SK-N-SH (cell line): ENCODE measurements around the gene OSBPL8. TPM values are rescaled to one million over a fixed set of nuclear protein-coding genes. Genes with fewer than 3 reads are reported as not detected.

Experiments used
- CTCF ChIA-PET: fragments of 300-600, 350-600 bp; formaldehyde crosslinking; extraction: SDS; loops from one replicate; lab custom pipeline; 2021; lab: Yijun Ruan, JAX
- POLR2A ChIA-PET: fragments of 350-600 bp; sonication (Branson Sonifier 250); formaldehyde crosslinking; extraction: SDS; loops from one replicate; lab custom pipeline; 2020; ENCODE audit warnings: antibody characterized with exemption, inconsistent platforms; lab: Yijun Ruan, JAX
- DNase-seq: peaks from one replicate; pipeline ENCODE4 v3.0.0; 2012
- H2AFZ ChIP-seq: fragments of 200-600 bp; sonication (generic); 2 replicates; pipeline ENCODE4 v1.8.1; 2016; ENCODE audit warnings: antibody characterized with exemption, mild to moderate bottlenecking, low read depth
- H3F3A ChIP-seq: fragments of 200-600 bp; sonication (generic); replicated peaks from 2 replicates; pipeline ENCODE3; 2016; ENCODE audit warnings: antibody characterized with exemption, mild to moderate bottlenecking; ENCODE audit not compliant: insufficient read depth
- H3K27ac ChIP-seq, 2 experiments: fragments of 200-500 bp in 1 of 2; fragments of 200-600 bp in 1 of 2; sonication (Bioruptor generic) in 1 of 2; sonication (generic), shearing (Covaris generic) in 1 of 2; 2 replicates each; pipeline versions ENCODE4 v1.5.1 to v1.6.1; 2014 to 2016; ENCODE audit warnings: low read depth in 2 of 2, inconsistent platforms in 1 of 2, low read length in 1 of 2, mild to moderate bottlenecking in 1 of 2, mixed read lengths in 1 of 2
- H3K27me3 ChIP-seq: fragments of 200-600 bp; sonication (generic), shearing (Covaris generic); 2 replicates; pipeline ENCODE4 v1.6.1; 2016; ENCODE audit warnings: mixed run types; ENCODE audit not compliant: insufficient read depth
- H3K36me3 ChIP-seq, 2 experiments: fragments of 200-500 bp in 1 of 2; fragments of 200-600 bp in 1 of 2; sonication (Bioruptor generic) in 1 of 2; sonication (generic) in 1 of 2; replicated peaks in 1 of 2; 2 replicates each; pipeline versions ENCODE3 to v1.5.1; 2014 to 2016; ENCODE audit warnings: low read length in 1 of 2, mild to moderate bottlenecking in 1 of 2; ENCODE audit not compliant: insufficient read depth in 2 of 2, control insufficient read depth in 1 of 2
- H3K4me1 ChIP-seq, 2 experiments: fragments of 200-500 bp in 1 of 2; fragments of 200-600 bp in 1 of 2; sonication (Bioruptor generic) in 1 of 2; sonication (generic), shearing (Covaris generic) in 1 of 2; 2 replicates each; pipeline versions ENCODE4 v1.5.1 to v1.6.1; 2014 to 2016; ENCODE audit warnings: low read depth in 1 of 2, low read length in 1 of 2, mixed run types in 1 of 2; ENCODE audit not compliant: insufficient read depth in 2 of 2, control insufficient read depth in 1 of 2
- H3K4me2 ChIP-seq: fragments of 200-600 bp; sonication (generic), shearing (Covaris generic); 2 replicates; pipeline ENCODE4 v1.6.1; 2017; ENCODE audit warnings: mixed run types
- H3K4me3 ChIP-seq, 2 experiments: fragments of 200-500 bp in 1 of 2; fragments of 200-600 bp in 1 of 2; sonication (Bioruptor generic) in 1 of 2; sonication (generic), shearing (Covaris generic) in 1 of 2; 2 replicates each; pipeline versions ENCODE4 v1.5.1 to v1.8.1; 2014 to 2016; ENCODE audit warnings: low read depth in 2 of 2, inconsistent platforms in 1 of 2, low read length in 1 of 2, mild to moderate bottlenecking in 1 of 2, mixed read lengths in 1 of 2, moderate library complexity in 1 of 2
- H3K79me2 ChIP-seq: fragments of 200-600 bp; sonication (generic); 2 replicates; pipeline ENCODE4 v1.8.1; 2017; ENCODE audit warnings: mild to moderate bottlenecking; ENCODE audit not compliant: insufficient read depth
- H3K9ac ChIP-seq: fragments of 200-600 bp; sonication (generic); 2 replicates; pipeline ENCODE4 v1.6.1; 2017; ENCODE audit warnings: mixed run types
- H3K9me2 ChIP-seq: fragments of 200-600 bp; sonication (generic); 2 replicates; pipeline ENCODE4 v1.6.1; 2017; ENCODE audit warnings: mixed run types
- H3K9me3 ChIP-seq: fragments of 200-600 bp; sonication (generic); 2 replicates; pipeline ENCODE4 v1.6.1; 2017; ENCODE audit warnings: mixed run types, mild to moderate bottlenecking, moderate library complexity
- H4K20me1 ChIP-seq: fragments of 200-600 bp; sonication (generic); 2 replicates; pipeline ENCODE4 v1.6.1; 2017; ENCODE audit warnings: mild to moderate bottlenecking, mixed run types; ENCODE audit not compliant: insufficient read depth
- EP300 ChIP-seq, 2 experiments: IDR thresholded peaks; 2 replicates each; pipeline versions ENCODE4 v1.4.0 to v1.6.1; 2012; ENCODE audit warnings: borderline replicate concordance in 1 of 2, low read depth in 1 of 2, low read length in 1 of 2
- FOSL2 ChIP-seq: IDR thresholded peaks from 2 replicates; pipeline ENCODE4 v1.4.0; 2012; ENCODE audit warnings: low read depth, mild to moderate bottlenecking, moderate library complexity, borderline replicate concordance
- GABPA ChIP-seq: IDR thresholded peaks from 2 replicates; pipeline ENCODE4 v1.4.0; 2012; ENCODE audit warnings: low read depth, mild to moderate bottlenecking
- JUND ChIP-seq: IDR thresholded peaks from 2 replicates; pipeline ENCODE4 v1.4.0; 2012
- MXI1 ChIP-seq: IDR thresholded peaks from 2 replicates; pipeline ENCODE4 v1.6.1; 2012; ENCODE audit warnings: mild to moderate bottlenecking, low read depth, low read length, improper control_type of control experiment
- NFIC ChIP-seq: IDR thresholded peaks from 2 replicates; pipeline ENCODE4 v1.4.0; 2012; ENCODE audit warnings: borderline replicate concordance
- RAD21 ChIP-seq: IDR thresholded peaks from 2 replicates; pipeline ENCODE4 v1.6.1; 2012; ENCODE audit warnings: mild to moderate bottlenecking, low read length
- SIN3A ChIP-seq: IDR thresholded peaks from 2 replicates; pipeline ENCODE4 v1.6.1; 2012; ENCODE audit warnings: low read depth, mild to moderate bottlenecking, low read length, moderate library complexity, borderline replicate concordance
- SMC3 ChIP-seq: IDR thresholded peaks from 2 replicates; pipeline ENCODE4 v1.6.1; 2012; ENCODE audit warnings: low read depth, low read length, improper control_type of control experiment
- TAF1 ChIP-seq: IDR thresholded peaks from 2 replicates; pipeline ENCODE4 v1.6.1; 2012; ENCODE audit warnings: low read depth, mild to moderate bottlenecking, low read length, moderate library complexity, borderline replicate concordance
- TEAD4 ChIP-seq: IDR thresholded peaks from 2 replicates; pipeline ENCODE4 v1.4.0; 2012; ENCODE audit warnings: mild to moderate bottlenecking, borderline replicate concordance; ENCODE audit not compliant: insufficient read depth
- YY1 ChIP-seq: IDR thresholded peaks from 2 replicates; pipeline ENCODE4 v1.4.0; 2012; ENCODE audit warnings: low read depth, mild to moderate bottlenecking
- WGBS: methylation state at CpG from one replicate; pipeline ENCODE4 v1.1.6; 2017; ENCODE audit warnings: low lambda C conversion rate; 5-methylcytosine and 5-hydroxymethylcytosine counted together
- polyA plus RNA-seq, 3 experiments: library from polyadenylated mRNA; depleted of rRNA; stranded (reverse); fragments of >200 nt; gene quantifications; 2 replicates each; pipeline ENCODE4 v1.2.3, GENCODE V29; 2012
- TF ChIP-seq, protein P1 (sequence below): fragments of 150-350 bp; IDR thresholded peaks from 2 replicates; pipeline ENCODE4 v1.6.1; 2017; ENCODE audit warnings: antibody characterized with exemption, low read length, low read depth, borderline replicate concordance
- TF ChIP-seq, protein P2 (sequence below): IDR thresholded peaks from 2 replicates; pipeline ENCODE4 v1.4.0; 2012; ENCODE audit warnings: low read depth, borderline replicate concordance
- TF ChIP-seq, protein P3 (sequence below): IDR thresholded peaks from 2 replicates; pipeline ENCODE4; 2012
- TF ChIP-seq, protein P4 (sequence below): IDR thresholded peaks from 2 replicates; pipeline ENCODE4 v1.6.1; 2012; ENCODE audit warnings: mild to moderate bottlenecking, low read depth, low read length, moderate library complexity
- TF ChIP-seq, protein P5 (sequence below): fragments of 150-350 bp; IDR thresholded peaks from 2 replicates; pipeline ENCODE4 v1.6.1; 2016; ENCODE audit warnings: mild to moderate bottlenecking, low read depth, low read length

OSBPL8 gene
- polyA plus RNA-seq, 1 of the 3 experiments (the other 2 are of a cell fraction), result 10.6 TPM

DNA sequence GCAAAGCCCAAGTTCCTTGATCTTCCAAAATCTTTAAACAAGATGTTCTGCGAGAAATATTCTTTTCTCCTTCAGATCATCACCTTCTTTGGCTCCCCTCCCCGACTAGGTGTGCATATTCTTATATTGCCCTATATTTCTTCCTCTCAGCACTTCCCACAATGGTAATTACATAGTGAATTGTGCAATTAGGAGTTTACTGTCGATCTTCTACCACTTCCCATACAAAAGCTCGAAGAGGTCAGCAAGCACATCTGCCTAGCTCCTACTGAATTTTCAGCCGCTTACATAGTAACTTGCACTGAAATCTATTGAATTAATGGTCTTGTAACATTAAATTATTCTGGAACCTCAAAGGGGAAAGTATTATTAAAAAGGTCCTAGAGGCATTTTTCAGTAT, 16.7 kb downstream of the OSBPL8 start:
- Histone ChIP-seq H3K4me1 (peaks cover 3 to 22% of the 10 kb centered on the region in 2 experiments; a peak in 2 of 4 replicates), H3K27ac (no peak overlapping the region), H4K20me1 (peaks cover 7% of the 10 kb centered on the region), H3K36me3 (peaks cover 0 to 7% of the 10 kb centered on the region in 2 experiments), H3K9me3 (no peaks in the 10 kb centered on the region), H3K4me3 (no peak overlapping the region), H3K9me2 (no peaks in the 10 kb centered on the region), H2AFZ (no peak overlapping the region), H3F3A (no peaks in the 10 kb centered on the region), H3K27me3 (no peaks in the 10 kb centered on the region), H3K4me2 (no peak overlapping the region), H3K9ac (no peak overlapping the region), H3K79me2 (peaks cover 98% of the 10 kb centered on the region)
- 99% methylated on average over 5 of the region's 5 CpGs for WGBS
- DNase-seq, result no peak
- CTCF ChIA-PET, result interaction anchor here (0.6 kb wide), 1 partner anchor 45 kb away, joined by 3 read pairs; no protein-coding TSS in a partner anchor
- TF ChIP-seq, protein P1, sequence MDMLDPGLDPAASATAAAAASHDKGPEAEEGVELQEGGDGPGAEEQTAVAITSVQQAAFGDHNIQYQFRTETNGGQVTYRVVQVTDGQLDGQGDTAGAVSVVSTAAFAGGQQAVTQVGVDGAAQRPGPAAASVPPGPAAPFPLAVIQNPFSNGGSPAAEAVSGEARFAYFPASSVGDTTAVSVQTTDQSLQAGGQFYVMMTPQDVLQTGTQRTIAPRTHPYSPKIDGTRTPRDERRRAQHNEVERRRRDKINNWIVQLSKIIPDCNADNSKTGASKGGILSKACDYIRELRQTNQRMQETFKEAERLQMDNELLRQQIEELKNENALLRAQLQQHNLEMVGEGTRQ, result no peak
- no peak for TF ChIP-seq JUND
- POLR2A ChIA-PET, result no interaction called here

DNA sequence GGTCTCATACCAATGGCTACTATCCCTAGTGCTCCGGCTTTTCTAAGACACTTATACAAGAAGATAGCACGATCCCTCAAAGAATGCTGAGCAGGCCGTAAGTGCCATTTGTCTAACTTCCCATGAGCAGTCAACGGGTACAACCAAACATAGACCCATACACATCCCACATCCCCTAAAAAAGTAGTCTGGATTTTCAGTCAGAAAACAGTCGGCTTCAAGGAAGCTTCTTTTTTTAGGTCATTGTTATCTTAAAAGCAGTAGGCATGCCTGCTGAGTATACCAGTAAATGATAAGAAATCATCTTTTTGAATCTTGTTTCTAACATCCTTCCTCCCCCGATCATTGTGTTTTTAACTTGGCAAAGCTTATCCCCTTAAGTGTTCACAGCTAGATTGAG, 19.8 kb downstream of the OSBPL8 start:
- Histone ChIP-seq H2AFZ (no peak overlapping the region), H3K9me2 (no peaks in the 10 kb centered on the region), H3K36me3 (peaks cover 0 to 2% of the 10 kb centered on the region in 2 experiments)
- CTCF ChIA-PET, result interaction anchor here (1.2 kb wide), 1 partner anchor 14 kb away, joined by 3 read pairs; no protein-coding TSS in a partner anchor
- POLR2A ChIA-PET, result no interaction called here
- TF ChIP-seq FOSL2 (no peak), TEAD4 (no peak), TAF1 (no peak), EP300 (IDR thresholded peaks at IDR 0.05; ENCODE audit: borderline replicate concordance in 1 of 2, low read depth in 1 of 2, low read length in 1 of 2) (no peak), MXI1 (no peak), SMC3 (no peak), RAD21 (no peak), SIN3A (no peak), NFIC (no peak), GABPA (no peak), YY1 (no peak)
- TF ChIP-seq, protein P2, sequence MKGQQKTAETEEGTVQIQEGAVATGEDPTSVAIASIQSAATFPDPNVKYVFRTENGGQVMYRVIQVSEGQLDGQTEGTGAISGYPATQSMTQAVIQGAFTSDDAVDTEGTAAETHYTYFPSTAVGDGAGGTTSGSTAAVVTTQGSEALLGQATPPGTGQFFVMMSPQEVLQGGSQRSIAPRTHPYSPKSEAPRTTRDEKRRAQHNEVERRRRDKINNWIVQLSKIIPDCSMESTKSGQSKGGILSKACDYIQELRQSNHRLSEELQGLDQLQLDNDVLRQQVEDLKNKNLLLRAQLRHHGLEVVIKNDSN, result no peak
- TF ChIP-seq, protein P3, sequence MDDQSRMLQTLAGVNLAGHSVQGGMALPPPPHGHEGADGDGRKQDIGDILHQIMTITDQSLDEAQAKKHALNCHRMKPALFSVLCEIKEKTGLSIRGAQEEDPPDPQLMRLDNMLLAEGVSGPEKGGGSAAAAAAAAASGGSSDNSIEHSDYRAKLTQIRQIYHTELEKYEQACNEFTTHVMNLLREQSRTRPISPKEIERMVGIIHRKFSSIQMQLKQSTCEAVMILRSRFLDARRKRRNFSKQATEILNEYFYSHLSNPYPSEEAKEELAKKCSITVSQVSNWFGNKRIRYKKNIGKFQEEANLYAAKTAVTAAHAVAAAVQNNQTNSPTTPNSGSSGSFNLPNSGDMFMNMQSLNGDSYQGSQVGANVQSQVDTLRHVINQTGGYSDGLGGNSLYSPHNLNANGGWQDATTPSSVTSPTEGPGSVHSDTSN, result no peak
- TF ChIP-seq, protein P4, sequence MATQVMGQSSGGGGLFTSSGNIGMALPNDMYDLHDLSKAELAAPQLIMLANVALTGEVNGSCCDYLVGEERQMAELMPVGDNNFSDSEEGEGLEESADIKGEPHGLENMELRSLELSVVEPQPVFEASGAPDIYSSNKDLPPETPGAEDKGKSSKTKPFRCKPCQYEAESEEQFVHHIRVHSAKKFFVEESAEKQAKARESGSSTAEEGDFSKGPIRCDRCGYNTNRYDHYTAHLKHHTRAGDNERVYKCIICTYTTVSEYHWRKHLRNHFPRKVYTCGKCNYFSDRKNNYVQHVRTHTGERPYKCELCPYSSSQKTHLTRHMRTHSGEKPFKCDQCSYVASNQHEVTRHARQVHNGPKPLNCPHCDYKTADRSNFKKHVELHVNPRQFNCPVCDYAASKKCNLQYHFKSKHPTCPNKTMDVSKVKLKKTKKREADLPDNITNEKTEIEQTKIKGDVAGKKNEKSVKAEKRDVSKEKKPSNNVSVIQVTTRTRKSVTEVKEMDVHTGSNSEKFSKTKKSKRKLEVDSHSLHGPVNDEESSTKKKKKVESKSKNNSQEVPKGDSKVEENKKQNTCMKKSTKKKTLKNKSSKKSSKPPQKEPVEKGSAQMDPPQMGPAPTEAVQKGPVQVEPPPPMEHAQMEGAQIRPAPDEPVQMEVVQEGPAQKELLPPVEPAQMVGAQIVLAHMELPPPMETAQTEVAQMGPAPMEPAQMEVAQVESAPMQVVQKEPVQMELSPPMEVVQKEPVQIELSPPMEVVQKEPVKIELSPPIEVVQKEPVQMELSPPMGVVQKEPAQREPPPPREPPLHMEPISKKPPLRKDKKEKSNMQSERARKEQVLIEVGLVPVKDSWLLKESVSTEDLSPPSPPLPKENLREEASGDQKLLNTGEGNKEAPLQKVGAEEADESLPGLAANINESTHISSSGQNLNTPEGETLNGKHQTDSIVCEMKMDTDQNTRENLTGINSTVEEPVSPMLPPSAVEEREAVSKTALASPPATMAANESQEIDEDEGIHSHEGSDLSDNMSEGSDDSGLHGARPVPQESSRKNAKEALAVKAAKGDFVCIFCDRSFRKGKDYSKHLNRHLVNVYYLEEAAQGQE, result no peak
- TF ChIP-seq, protein P5, sequence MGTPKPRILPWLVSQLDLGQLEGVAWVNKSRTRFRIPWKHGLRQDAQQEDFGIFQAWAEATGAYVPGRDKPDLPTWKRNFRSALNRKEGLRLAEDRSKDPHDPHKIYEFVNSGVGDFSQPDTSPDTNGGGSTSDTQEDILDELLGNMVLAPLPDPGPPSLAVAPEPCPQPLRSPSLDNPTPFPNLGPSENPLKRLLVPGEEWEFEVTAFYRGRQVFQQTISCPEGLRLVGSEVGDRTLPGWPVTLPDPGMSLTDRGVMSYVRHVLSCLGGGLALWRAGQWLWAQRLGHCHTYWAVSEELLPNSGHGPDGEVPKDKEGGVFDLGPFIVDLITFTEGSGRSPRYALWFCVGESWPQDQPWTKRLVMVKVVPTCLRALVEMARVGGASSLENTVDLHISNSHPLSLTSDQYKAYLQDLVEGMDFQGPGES, result no peak
- TF ChIP-seq, all 33 proteins: peak for 0
- Histone ChIP-seq H3K27ac (no peak overlapping the region), H3K27me3 (no peaks in the 10 kb centered on the region), H3K4me1 (peaks cover 0 to 5% of the 10 kb centered on the region in 2 experiments; a peak in 1 of 4 replicates), H3K9ac (no peak overlapping the region), H3K9me3 (no peaks in the 10 kb centered on the region), H3K79me2 (peaks cover 84% of the 10 kb centered on the region), H4K20me1 (peaks cover 4% of the 10 kb centered on the region; the same call in 1 of the 2 replicates), H3K4me2 (no peak overlapping the region), H3K4me3 (no peak overlapping the region), H3F3A (peaks cover 3% of the 10 kb centered on the region)
- 93% methylated on average over 6 of the region's 6 CpGs for WGBS
- DNase-seq, result no peak
